Measurements from ENCODE around the gene MAJIN. TPM values are rescaled to one million over a fixed set of nuclear protein-coding genes. Genes with fewer than 3 reads are reported as not detected.

Gene MAJIN
- polyA plus RNA-seq, 3 donors: 0.76 to 1.2 (median 1.1) TPM

Other genes starting within 250 kb of the MAJIN start
- 10 to 100 TPM; 13.1 to 25.8 (median 23.4) TPM for gene NRXN2, start 248.9 kb downstream of the MAJIN start, polyA plus RNA-seq (ENCODE audit: insufficient read length in 3 of 3)
- gene RASGRP2, start 228.0 kb downstream of the MAJIN start, polyA plus RNA-seq (ENCODE audit: insufficient read length in 3 of 3): 1 to 10 TPM; 5.1 to 7.6 (median 5.9) TPM
- 1 to 10 TPM; 2.1 to 3.2 (median 2.4) TPM for gene PYGM, start 212.1 kb downstream of the MAJIN start, polyA plus RNA-seq (ENCODE audit: insufficient read length in 3 of 3)
- 100 to 1,000 TPM; 346 to 463 (median 385) TPM for gene SF1, start 193.6 kb downstream of the MAJIN start, polyA plus RNA-seq (ENCODE audit: insufficient read length in 3 of 3)
- gene MAP4K2, start 168.9 kb downstream of the MAJIN start, polyA plus RNA-seq (ENCODE audit: insufficient read length in 3 of 3): 10 to 100 TPM; 14.9 to 23.3 (median 19.5) TPM
- gene MEN1, start 161.6 kb downstream of the MAJIN start, polyA plus RNA-seq (ENCODE audit: insufficient read length in 3 of 3): 10 to 100 TPM; 34.3 to 43.5 (median 41.9) TPM
- 1 to 10 TPM; 4.0 to 6.3 (median 5.8) TPM for gene CDC42BPG, start 127.5 kb downstream of the MAJIN start, polyA plus RNA-seq (ENCODE audit: insufficient read length in 3 of 3)
- gene EHD1, start 93.5 kb downstream of the MAJIN start, polyA plus RNA-seq (ENCODE audit: insufficient read length in 3 of 3): 10 to 100 TPM; 54.8 to 67.9 (median 60.8) TPM
- gene ATG2A, start 54.9 kb downstream of the MAJIN start, polyA plus RNA-seq (ENCODE audit: insufficient read length in 3 of 3): 10 to 100 TPM; 16.7 to 25.3 (median 21.7) TPM
- gene PPP2R5B, start 47.4 kb downstream of the MAJIN start, polyA plus RNA-seq (ENCODE audit: insufficient read length in 3 of 3): 10 to 100 TPM; 15.2 to 18.4 (median 16.1) TPM
- gene GPHA2, start 36.2 kb downstream of the MAJIN start, polyA plus RNA-seq (ENCODE audit: insufficient read length in 3 of 3): 1 to 10 TPM; 1.6 to 3.0 (median 2.4) TPM
- gene BATF2, start 24.9 kb upstream of the MAJIN start, polyA plus RNA-seq (ENCODE audit: insufficient read length in 3 of 3): 1 to 10 TPM; 2.3 to 3.5 (median 3.0) TPM
- gene ARL2, start 42.1 kb upstream of the MAJIN start, polyA plus RNA-seq (ENCODE audit: insufficient read length in 3 of 3): 10 to 100 TPM; 49.0 to 73.9 (median 63.6) TPM
- 10 to 100 TPM; 21.4 to 33.1 (median 27.1) TPM for gene SNX15, start 55.3 kb upstream of the MAJIN start, polyA plus RNA-seq (ENCODE audit: insufficient read length in 3 of 3)
- gene SAC3D1, start 69.1 kb upstream of the MAJIN start, polyA plus RNA-seq (ENCODE audit: insufficient read length in 3 of 3): 10 to 100 TPM in 2 of 3 donors, 1 to 10 TPM in 1; 8.8 to 18.6 (median 10.5) TPM
- 10 to 100 TPM in 2 of 3 donors, 1 to 10 TPM in 1; 9.5 to 14.5 (median 10.7) TPM for gene NAALADL1, start 86.4 kb upstream of the MAJIN start, polyA plus RNA-seq (ENCODE audit: insufficient read length in 3 of 3)
- gene CDCA5, start 111.9 kb upstream of the MAJIN start, polyA plus RNA-seq (ENCODE audit: insufficient read length in 3 of 3): 10 to 100 TPM; 16.3 to 24.5 (median 20.1) TPM
- gene ZFPL1, start 112.1 kb upstream of the MAJIN start, polyA plus RNA-seq (ENCODE audit: insufficient read length in 3 of 3): 10 to 100 TPM; 26.6 to 38.4 (median 30.7) TPM
- 100 to 1,000 TPM in 2 of 3 donors, 10 to 100 TPM in 1; 85.0 to 146 (median 138) TPM for gene VPS51, start 124.1 kb upstream of the MAJIN start, polyA plus RNA-seq (ENCODE audit: insufficient read length in 3 of 3)
- gene TM7SF2, start 139.8 kb upstream of the MAJIN start, polyA plus RNA-seq (ENCODE audit: insufficient read length in 3 of 3): 10 to 100 TPM; 66.3 to 91.9 (median 82.8) TPM
- gene ZNHIT2, start 145.6 kb upstream of the MAJIN start, polyA plus RNA-seq (ENCODE audit: insufficient read length in 3 of 3): 1 to 10 TPM; 5.3 to 9.4 (median 9.1) TPM
- gene FAU, start 150.0 kb upstream of the MAJIN start, polyA plus RNA-seq (ENCODE audit: insufficient read length in 3 of 3): 100 to 1,000 TPM; 528 to 810 (median 808) TPM
- 10 to 100 TPM; 55.7 to 59.3 (median 57.2) TPM for gene MRPL49, start 150.2 kb upstream of the MAJIN start, polyA plus RNA-seq (ENCODE audit: insufficient read length in 3 of 3)
- 10 to 100 TPM; 47.9 to 53.6 (median 52.1) TPM for gene SYVN1, start 162.4 kb upstream of the MAJIN start, polyA plus RNA-seq (ENCODE audit: insufficient read length in 3 of 3)
- not detected for gene SPDYC, start 198.1 kb upstream of the MAJIN start, polyA plus RNA-seq (ENCODE audit: insufficient read length in 3 of 3)
- 100 to 1,000 TPM in 2 of 3 donors, 10 to 100 TPM in 1; 82.9 to 105 (median 104) TPM for gene CAPN1, start 209.8 kb upstream of the MAJIN start, polyA plus RNA-seq (ENCODE audit: insufficient read length in 3 of 3)